Bronchial epithelial cell (primary cell): ENCODE measurements around the gene CGN. TPM values are rescaled to one million over a fixed set of nuclear protein-coding genes. Genes with fewer than 3 reads are reported as not detected.

Source experiments
- DNase-seq: peaks from one replicate; pipeline ENCODE4 v3.0.0-alpha.2; 2010; ENCODE audit warnings: low read depth
- FAIRE-seq: peaks from 2 replicates; lab custom pipeline; 2011; peaks lifted over from hg19 to GRCh38; lab: Jason Lieb, UNC
- H3K27me3 ChIP-seq: 2 replicates; pipeline ENCODE4 v1.5.1; 2011; ENCODE audit warnings: low read length; ENCODE audit not compliant: control insufficient read depth, insufficient read depth
- H3K36me3 ChIP-seq: 2 replicates; pipeline ENCODE4 v1.5.1; 2011; ENCODE audit warnings: low read length; ENCODE audit not compliant: control insufficient read depth, insufficient read depth
- H3K4me3 ChIP-seq: 2 replicates; pipeline ENCODE4 v1.5.1; 2011; ENCODE audit warnings: mild to moderate bottlenecking, low read depth, low read length, control low read depth
- total RNA-seq: library from RNA; depleted of rRNA; stranded (reverse); fragments of >200 nt; gene quantifications from 2 replicates; pipeline ENCODE4 v1.2.1, GENCODE V29; 2014
- TF ChIP-seq, protein P1 (sequence below): IDR thresholded peaks from 2 replicates; pipeline ENCODE4 v1.5.1; 2011; ENCODE audit warnings: mild to moderate bottlenecking, moderate library complexity, low read length, control low read depth, inconsistent platforms; ENCODE audit not compliant: insufficient read depth, severe bottlenecking

Gene CGN
- total RNA-seq, 1 donor from 2014 or later = 4.2 TPM

DNA sequence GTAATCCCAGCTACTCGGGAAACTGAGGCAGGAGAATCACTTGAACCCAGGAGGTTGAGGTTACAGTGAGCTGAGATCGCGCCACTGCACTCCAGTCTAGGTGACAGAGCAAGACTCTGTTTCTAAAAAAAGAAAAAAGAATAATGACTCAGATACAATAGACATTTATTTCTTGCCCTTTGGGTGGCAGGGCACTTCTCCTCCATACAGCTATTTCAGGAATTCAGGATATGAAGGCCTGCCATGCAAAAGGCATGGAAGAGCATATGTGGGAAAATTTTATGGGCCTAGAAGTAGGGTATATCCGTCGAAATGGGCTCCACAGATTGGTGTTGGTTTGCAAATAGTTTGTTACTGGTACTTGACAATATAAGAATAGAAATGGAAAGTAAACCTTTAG, 31.7 kb upstream of the CGN start:
- Histone ChIP-seq H3K4me3 (no peak overlapping the region), H3K27me3 (no peaks in the 10 kb centered on the region), H3K36me3 (no peaks in the 10 kb centered on the region)
- no peak for FAIRE-seq
- TF ChIP-seq, protein P1, sequence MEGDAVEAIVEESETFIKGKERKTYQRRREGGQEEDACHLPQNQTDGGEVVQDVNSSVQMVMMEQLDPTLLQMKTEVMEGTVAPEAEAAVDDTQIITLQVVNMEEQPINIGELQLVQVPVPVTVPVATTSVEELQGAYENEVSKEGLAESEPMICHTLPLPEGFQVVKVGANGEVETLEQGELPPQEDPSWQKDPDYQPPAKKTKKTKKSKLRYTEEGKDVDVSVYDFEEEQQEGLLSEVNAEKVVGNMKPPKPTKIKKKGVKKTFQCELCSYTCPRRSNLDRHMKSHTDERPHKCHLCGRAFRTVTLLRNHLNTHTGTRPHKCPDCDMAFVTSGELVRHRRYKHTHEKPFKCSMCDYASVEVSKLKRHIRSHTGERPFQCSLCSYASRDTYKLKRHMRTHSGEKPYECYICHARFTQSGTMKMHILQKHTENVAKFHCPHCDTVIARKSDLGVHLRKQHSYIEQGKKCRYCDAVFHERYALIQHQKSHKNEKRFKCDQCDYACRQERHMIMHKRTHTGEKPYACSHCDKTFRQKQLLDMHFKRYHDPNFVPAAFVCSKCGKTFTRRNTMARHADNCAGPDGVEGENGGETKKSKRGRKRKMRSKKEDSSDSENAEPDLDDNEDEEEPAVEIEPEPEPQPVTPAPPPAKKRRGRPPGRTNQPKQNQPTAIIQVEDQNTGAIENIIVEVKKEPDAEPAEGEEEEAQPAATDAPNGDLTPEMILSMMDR = no peak
- DNase-seq = no peak

DNA sequence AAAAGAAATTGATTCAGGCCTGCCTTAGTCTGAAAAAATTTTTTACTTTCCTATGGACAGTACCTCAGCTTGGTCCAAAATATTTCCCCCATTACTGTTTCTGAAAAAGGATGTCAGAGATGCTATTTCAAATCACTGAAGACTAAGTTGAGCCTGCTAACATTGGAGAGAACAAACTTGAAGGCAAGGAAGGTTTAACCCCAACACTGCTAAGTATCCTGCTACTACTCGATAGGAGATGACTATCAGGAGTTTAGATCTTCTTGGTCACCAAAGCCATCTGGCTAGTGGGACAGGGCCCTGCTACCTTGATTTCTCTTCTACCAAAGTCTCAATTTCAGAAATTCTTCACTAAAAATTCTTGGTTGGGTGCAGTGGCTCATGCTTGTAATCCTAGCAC, 29.2 kb upstream of the CGN start:
- Histone ChIP-seq H3K27me3 (no peaks in the 10 kb centered on the region), H3K4me3 (no peak overlapping the region), H3K36me3 (no peaks in the 10 kb centered on the region)
- FAIRE-seq (no peak), DNase-seq (no peak)
- TF ChIP-seq, protein P1 = no peak

DNA sequence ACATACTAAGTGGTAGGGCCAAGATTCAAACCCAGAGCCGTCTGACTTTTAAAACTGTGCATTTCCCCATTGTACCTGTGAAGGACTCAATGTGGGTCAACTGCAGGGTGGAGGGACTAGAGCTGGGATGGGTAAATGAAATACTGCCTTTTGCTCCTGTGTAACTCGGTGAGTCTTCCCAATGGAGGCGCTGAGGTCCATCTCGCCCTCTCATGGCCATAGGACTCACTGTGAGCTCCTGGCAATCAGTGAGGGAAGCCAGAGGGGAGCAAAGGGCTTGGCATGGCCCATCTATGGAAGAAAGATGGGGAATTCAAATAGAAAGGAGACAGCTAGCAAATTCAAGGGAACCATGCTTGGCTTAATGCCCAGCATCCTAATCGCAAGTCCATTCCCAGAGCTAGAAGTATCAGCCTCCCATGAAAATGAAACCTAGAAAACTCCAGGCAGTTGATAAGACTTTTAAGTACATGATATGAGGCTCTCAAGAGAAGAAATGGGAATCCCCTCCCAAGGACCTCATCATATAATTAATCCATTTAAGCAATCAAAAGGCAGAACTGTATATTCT, 25.4 kb upstream of the CGN start:
- no peaks in the 10 kb centered on the region for H3K36me3 ChIP-seq
- DNase-seq (no peak), FAIRE-seq (no peak)
- no peaks in the 10 kb centered on the region for H3K27me3 ChIP-seq
- H3K4me3 ChIP-seq = no peak overlapping the region
- TF ChIP-seq, protein P1 = no peak

DNA sequence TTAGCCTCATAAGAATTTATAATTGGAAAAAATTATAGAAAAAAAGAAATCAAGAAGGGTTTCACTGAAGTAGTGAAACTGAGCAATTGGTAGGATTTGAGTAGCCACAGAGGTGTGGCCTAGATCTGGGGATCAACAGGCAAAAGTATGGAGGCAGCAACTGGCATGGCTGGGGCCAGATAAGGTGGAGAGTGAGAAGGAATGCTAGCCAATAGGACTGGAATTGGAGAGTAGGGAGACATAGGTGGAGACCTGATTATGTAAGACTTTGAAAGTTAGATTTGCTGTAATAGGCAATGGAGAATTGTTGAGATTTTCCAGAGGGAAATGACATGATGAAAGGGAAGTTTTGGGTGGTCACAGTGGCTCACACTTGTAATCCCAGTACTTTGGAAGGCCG, 24.6 kb upstream of the CGN start:
- Histone ChIP-seq H3K4me3 (no peak overlapping the region), H3K36me3 (no peaks in the 10 kb centered on the region), H3K27me3 (no peaks in the 10 kb centered on the region)
- DNase-seq (no peak), FAIRE-seq (no peak)
- TF ChIP-seq, protein P1 = no peak

DNA sequence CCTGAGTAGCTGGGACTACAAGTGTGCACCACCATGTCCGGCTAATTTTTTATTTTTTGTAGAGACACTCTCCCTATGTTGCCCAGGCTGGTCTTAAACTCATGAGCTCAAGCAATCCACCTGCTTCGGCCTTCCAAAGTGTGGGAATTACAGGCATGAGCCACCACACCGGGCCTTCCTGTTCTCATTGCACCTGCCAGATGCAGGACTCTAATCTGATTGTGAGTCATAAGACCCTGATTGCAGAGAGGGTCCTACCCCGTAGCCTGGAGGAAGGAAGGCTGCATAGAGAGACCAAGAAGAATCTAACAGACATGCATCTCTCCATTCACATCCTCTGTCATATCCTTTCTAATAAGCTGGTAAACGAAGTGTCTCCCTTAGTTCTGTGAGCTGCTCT, 19.5 kb upstream of the CGN start:
- H3K27me3 ChIP-seq = no peaks in the 10 kb centered on the region
- DNase-seq = no peak
- TF ChIP-seq, protein P1 = no peak
- no peak overlapping the region for H3K4me3 ChIP-seq
- H3K36me3 ChIP-seq = no peaks in the 10 kb centered on the region
- FAIRE-seq = no peak

DNA sequence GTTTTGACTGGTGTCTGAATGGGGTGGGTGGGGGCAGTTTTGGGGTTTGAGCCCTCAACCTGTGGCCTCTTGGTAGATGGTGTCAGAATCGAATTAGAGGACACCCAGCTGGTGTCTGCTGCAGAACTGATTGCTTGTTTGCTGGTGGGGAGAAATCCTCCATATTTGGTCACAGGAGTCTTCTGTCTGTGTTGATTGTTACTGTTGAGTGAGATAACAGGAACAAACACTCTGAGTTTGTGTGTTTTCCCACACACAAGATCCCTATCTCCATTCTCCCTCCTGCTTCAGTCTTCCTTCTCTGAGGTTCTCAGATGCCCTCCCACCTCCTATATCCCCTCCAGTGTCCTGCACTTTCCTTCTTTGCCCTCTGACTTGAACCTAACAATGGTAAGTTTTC, 19.1 kb upstream of the CGN start:
- TF ChIP-seq, protein P1 = no peak
- DNase-seq = no peak
- FAIRE-seq = no peak
- no peaks in the 10 kb centered on the region for H3K36me3 ChIP-seq
- H3K27me3 ChIP-seq = no peaks in the 10 kb centered on the region
- H3K4me3 ChIP-seq = no peak overlapping the region
